GM12801 (cell line): ENCODE data around the gene ARHGEF9.

Source experiments
- TF ChIP-seq, protein P1 (sequence below): IDR thresholded peaks from one replicate; pipeline ENCODE4 v1.5.1; 2011; ENCODE audit warnings: control low read depth; ENCODE audit not compliant: insufficient read length; ENCODE audit errors: extremely low read depth

Gene ARHGEF9

DNA sequence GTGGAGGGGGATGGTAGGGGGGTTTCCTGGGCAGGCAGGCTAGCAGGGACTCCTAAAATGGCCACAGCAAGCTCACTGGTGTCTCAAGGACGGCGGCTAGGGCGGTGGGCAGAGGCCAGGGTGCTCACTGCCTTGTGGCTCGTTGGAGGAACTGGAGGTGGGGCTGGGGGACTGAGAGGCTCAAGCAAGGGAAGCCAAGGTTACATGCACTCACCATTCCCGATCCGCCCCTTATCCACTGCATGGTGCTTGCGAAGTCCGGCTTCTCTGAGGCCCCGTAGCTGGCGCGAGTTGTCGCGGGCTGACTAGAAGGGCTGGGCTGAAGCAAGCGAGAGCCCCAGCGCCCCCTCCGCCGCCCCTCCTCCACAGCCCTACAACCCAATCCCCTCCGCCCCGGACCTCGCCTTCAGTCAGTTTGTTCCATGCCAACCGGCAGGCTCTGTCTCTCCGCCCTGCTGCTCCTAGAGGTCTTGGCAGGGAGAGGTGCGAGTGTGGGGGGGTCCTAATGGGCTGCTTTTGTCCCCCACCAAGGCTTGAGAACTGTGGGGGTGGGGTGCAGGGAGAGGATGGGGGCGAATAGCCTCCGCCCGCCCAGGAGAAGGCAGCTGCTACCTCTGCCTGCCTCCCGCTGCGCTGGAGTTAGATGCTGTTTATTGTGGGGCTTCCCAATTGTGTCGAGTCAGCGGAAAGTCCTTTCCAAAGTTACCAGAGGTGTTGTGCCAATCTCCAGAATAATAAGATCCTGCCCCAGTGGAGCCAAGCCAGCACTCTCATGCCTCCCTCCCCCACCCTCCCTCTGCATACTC is at the start of gene ARHGEF9:
ARHGEF9 (minus strand) TSS at position 313 of the 806 bp plus-strand sequence; CDS start at position 244, 69 bp downstream.
- TF ChIP-seq, protein P1, sequence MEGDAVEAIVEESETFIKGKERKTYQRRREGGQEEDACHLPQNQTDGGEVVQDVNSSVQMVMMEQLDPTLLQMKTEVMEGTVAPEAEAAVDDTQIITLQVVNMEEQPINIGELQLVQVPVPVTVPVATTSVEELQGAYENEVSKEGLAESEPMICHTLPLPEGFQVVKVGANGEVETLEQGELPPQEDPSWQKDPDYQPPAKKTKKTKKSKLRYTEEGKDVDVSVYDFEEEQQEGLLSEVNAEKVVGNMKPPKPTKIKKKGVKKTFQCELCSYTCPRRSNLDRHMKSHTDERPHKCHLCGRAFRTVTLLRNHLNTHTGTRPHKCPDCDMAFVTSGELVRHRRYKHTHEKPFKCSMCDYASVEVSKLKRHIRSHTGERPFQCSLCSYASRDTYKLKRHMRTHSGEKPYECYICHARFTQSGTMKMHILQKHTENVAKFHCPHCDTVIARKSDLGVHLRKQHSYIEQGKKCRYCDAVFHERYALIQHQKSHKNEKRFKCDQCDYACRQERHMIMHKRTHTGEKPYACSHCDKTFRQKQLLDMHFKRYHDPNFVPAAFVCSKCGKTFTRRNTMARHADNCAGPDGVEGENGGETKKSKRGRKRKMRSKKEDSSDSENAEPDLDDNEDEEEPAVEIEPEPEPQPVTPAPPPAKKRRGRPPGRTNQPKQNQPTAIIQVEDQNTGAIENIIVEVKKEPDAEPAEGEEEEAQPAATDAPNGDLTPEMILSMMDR: no peak

DNA sequence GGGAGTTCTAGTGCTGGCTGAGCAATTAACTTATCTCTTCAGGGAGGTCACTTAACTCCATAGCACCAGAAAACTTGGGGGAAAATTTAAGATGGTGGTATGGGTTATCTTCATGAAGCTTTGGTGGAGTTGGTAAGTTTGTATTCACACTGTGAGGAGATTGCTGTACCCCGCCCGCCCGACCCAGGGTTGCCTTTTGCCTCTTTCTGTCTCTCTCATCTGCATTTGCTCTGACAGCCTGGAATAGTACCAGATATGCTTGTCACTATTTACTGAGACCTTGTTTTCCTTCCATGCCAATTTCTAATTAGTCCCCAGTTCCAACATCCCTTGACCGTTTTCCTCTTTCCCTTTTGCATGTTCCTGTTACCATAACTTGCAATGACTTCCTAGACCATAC is 33.1 kb upstream of the ARHGEF9 start:
- TF ChIP-seq, protein P1: no peak

DNA sequence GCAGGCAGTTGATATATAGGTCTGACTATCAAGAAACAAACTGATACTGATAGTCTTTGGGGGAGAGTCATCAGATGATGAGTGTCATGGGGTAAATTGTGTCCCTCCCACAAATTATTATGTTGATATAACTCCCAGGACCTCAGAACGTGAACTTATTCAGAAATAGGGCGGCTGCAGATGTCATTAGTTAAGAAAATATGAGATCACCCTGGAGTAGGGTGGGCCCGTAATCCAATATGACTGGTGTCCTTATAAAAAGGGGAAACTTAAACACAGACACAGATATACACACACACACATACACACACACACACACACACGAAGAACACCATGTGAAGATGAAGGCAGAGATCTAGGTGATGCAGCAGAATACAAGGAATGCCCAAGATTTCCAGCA is 32.7 kb upstream of the ARHGEF9 start:
- TF ChIP-seq, protein P1: no peak

DNA sequence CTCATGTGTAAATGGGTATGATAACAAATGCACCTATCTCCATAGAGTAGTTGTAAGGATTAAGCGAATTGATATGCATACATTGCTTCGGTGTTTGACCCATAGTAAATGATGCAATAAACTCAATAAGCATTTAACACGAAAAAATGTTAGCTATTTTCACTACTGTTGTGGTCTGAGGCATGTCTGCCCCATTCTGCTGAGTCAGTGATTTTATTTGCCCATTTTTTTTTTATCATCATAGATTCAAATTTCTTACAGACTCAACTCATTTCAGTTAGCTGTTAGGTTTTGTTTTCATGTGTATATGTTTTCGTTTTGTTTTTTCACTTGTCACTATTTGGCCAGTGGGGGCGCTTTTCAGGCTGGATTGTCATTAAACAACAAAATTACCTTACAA is 27.8 kb upstream of the ARHGEF9 start:
- TF ChIP-seq, protein P1: no peak

DNA sequence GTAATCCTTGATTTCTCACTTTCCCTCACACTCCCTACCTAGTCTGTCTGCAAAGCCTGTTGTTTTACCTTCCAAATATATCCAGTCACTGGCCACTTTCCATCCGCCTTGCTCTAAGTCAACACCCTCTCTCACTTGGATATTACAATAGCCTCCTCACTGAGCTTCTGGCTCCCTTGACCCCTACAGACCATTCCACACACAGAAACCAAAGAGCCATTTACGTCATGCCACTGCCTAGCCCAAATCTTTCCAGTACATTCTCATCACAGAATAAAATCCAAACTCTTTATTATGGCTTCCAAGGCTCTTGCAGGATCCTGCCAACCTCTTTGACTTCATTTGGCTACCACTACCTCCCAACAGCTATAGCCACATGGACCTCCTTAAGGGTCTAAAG is 25.7 kb upstream of the ARHGEF9 start:
- TF ChIP-seq, protein P1: no peak

DNA sequence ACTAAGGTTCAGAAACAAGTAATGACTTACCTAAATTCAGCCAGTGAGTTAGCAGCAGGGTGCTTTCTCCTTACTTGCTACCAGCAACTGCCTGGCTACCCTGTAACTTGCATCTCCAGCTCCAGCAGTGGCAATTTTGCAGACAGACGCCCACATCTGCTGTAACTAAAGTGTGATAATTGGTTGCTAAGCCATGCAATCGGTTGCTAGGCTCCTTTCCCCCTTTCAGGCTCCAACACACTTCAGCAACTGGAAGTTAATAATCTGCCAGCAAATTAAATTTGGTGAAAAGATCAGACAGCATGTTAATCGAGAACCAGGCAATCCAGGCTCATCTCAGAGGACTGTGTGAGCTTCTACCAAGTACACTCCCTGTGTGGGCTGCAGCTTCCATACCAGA is 24.2 kb upstream of the ARHGEF9 start:
- TF ChIP-seq, protein P1: no peak

DNA sequence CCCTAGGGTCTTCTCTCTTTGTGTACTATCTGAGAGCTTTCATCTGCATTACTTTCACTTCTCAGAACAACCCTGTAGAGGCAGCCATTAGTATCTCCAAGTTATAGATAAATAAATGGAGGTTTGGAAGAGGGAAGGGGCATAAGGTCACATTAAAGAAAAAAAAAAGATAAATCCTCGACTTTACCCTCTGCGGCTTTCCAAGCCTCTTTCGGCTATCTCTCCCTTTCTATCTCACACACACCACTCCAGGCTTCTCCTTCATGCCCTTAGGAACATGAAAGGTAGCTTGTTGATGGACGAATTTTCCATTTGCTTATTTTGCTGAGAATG is 660 bp upstream of the ARHGEF9 start:
- TF ChIP-seq, protein P1: no peak
